ENCODE measurements around the gene CYTH1.
"Not testable (repeated sequence)": the region's sequence is repeated elsewhere in the genome, so short reads cannot be mapped to it uniquely, and the experiment has no call there.

Gene CYTH1

GRCh38 chr17:78677303-78678221 lies 104.5 kb downstream of the CYTH1 start:
- Mint-ChIP-seq H3K27ac (no peak overlapping the region), H3K27me3 (no peaks in the 10 kb centered on the region), H3K4me3 (no peak overlapping the region), H3K4me1 (peaks cover 5% of the 10 kb centered on the region), H3K36me3 (peaks cover 96% of the 10 kb centered on the region), H3K9me3 (no peaks in the 10 kb centered on the region)
- ATAC-seq: no peak

- H3K36me3 Mint-ChIP-seq: peaks cover 93% of the 10 kb centered on the region
- no peak for ATAC-seq
- H3K4me3 Mint-ChIP-seq: no peak overlapping the region
- H3K27ac Mint-ChIP-seq: no peak overlapping the region
- no peaks in the 10 kb centered on the region for H3K9me3 Mint-ChIP-seq
- peaks cover 5% of the 10 kb centered on the region for H3K4me1 Mint-ChIP-seq
- H3K27me3 Mint-ChIP-seq: no peaks in the 10 kb centered on the region
Observed at GRCh38 chr17:78676412-78677302, 105.4 kb downstream of the CYTH1 start.

- no peaks in the 10 kb centered on the region for H3K27me3 Mint-ChIP-seq
- H3K4me3 Mint-ChIP-seq: no peak overlapping the region
- no peaks in the 10 kb centered on the region for H3K9me3 Mint-ChIP-seq
- peaks cover 90% of the 10 kb centered on the region for H3K36me3 Mint-ChIP-seq
- no peak for ATAC-seq
- H3K27ac Mint-ChIP-seq: peak overlapping the region; percentile 40
- H3K4me1 Mint-ChIP-seq: peaks cover 9% of the 10 kb centered on the region
Observed at GRCh38 chr17:78675836-78676235, 106.2 kb downstream of the CYTH1 start.

- no peak for ATAC-seq
- Mint-ChIP-seq H3K4me1 (peaks cover 13% of the 10 kb centered on the region), H3K9me3 (no peaks in the 10 kb centered on the region), H3K4me3 (no peak overlapping the region), H3K27me3 (no peaks in the 10 kb centered on the region), H3K36me3 (peaks cover 91% of the 10 kb centered on the region), H3K27ac (peak overlapping the region; percentile 40)
Observed at GRCh38 chr17:78675316-78675616, 106.8 kb downstream of the CYTH1 start.

- no peak for ATAC-seq
- no peaks in the 10 kb centered on the region for H3K27me3 Mint-ChIP-seq
- H3K9me3 Mint-ChIP-seq: no peaks in the 10 kb centered on the region
- H3K4me3 Mint-ChIP-seq: peak overlapping the region; percentile 21
- peaks cover 91% of the 10 kb centered on the region for H3K36me3 Mint-ChIP-seq
- peak overlapping the region; percentile 40 for H3K27ac Mint-ChIP-seq
- H3K4me1 Mint-ChIP-seq: peaks cover 15% of the 10 kb centered on the region
Observed at GRCh38 chr17:78674595-78675315, 107.3 kb downstream of the CYTH1 start.

GRCh38 chr17:78674156-78674555 lies 107.9 kb downstream of the CYTH1 start:
- H3K4me3 Mint-ChIP-seq: no peak overlapping the region
- H3K27ac Mint-ChIP-seq: peak overlapping the region; percentile 3
- no peaks in the 10 kb centered on the region for H3K9me3 Mint-ChIP-seq
- H3K36me3 Mint-ChIP-seq: peaks cover 91% of the 10 kb centered on the region
- H3K27me3 Mint-ChIP-seq: no peaks in the 10 kb centered on the region
- peaks cover 19% of the 10 kb centered on the region for H3K4me1 Mint-ChIP-seq
- ATAC-seq: no peak

- Mint-ChIP-seq H3K36me3 (peaks cover 87% of the 10 kb centered on the region), H3K4me1 (peaks cover 16% of the 10 kb centered on the region), H3K27me3 (no peaks in the 10 kb centered on the region), H3K27ac (peak overlapping the region; percentile 3), H3K4me3 (no peak overlapping the region), H3K9me3 (no peaks in the 10 kb centered on the region)
- no peak for ATAC-seq
Observed at GRCh38 chr17:78673395-78673794, 108.7 kb downstream of the CYTH1 start.

GRCh38 chr17:78672871-78673371 lies 109.2 kb downstream of the CYTH1 start:
- Mint-ChIP-seq H3K36me3 (peaks cover 87% of the 10 kb centered on the region), H3K4me1 (peaks cover 16% of the 10 kb centered on the region), H3K27ac (peak overlapping the region; percentile 3), H3K9me3 (no peaks in the 10 kb centered on the region), H3K27me3 (no peaks in the 10 kb centered on the region), H3K4me3 (no peak overlapping the region)
- no peak for ATAC-seq

- no peak for ATAC-seq
- H3K27ac Mint-ChIP-seq: no peak overlapping the region
- H3K4me3 Mint-ChIP-seq: peak overlapping the region; percentile 2
- peaks cover 87% of the 10 kb centered on the region for H3K36me3 Mint-ChIP-seq
- H3K9me3 Mint-ChIP-seq: no peaks in the 10 kb centered on the region
- H3K4me1 Mint-ChIP-seq: peaks cover 17% of the 10 kb centered on the region
- no peaks in the 10 kb centered on the region for H3K27me3 Mint-ChIP-seq
Observed at GRCh38 chr17:78672005-78672404, 110.1 kb downstream of the CYTH1 start.

GRCh38 chr17:78671726-78672001 lies 110.4 kb downstream of the CYTH1 start:
- H3K27ac Mint-ChIP-seq, H3K27me3 Mint-ChIP-seq, ATAC-seq, H3K4me3 Mint-ChIP-seq, H3K9me3 Mint-ChIP-seq: not testable (repeated sequence)
- H3K36me3 Mint-ChIP-seq: peaks cover 87% of the 10 kb centered on the region
- peaks cover 21% of the 10 kb centered on the region for H3K4me1 Mint-ChIP-seq

- Mint-ChIP-seq H3K4me3 (peak overlapping the region; percentile 29), H3K36me3 (peaks cover 87% of the 10 kb centered on the region), H3K4me1 (peaks cover 26% of the 10 kb centered on the region), H3K9me3 (no peaks in the 10 kb centered on the region), H3K27ac (peak overlapping the region; percentile 41), H3K27me3 (no peaks in the 10 kb centered on the region)
- no peak for ATAC-seq
Observed at GRCh38 chr17:78670850-78671725, 111.0 kb downstream of the CYTH1 start.

- H3K36me3 Mint-ChIP-seq: peaks cover 78% of the 10 kb centered on the region
- H3K4me1 Mint-ChIP-seq: peaks cover 36% of the 10 kb centered on the region
- peak overlapping the region; percentile 19 for H3K4me3 Mint-ChIP-seq
- no peak for ATAC-seq
- H3K27ac Mint-ChIP-seq: peak overlapping the region; percentile 24
- H3K27me3 Mint-ChIP-seq: no peaks in the 10 kb centered on the region
- no peaks in the 10 kb centered on the region for H3K9me3 Mint-ChIP-seq
Observed at GRCh38 chr17:78669975-78670518, 112.0 kb downstream of the CYTH1 start.

- Mint-ChIP-seq H3K9me3 (no peaks in the 10 kb centered on the region), H3K4me1 (peaks cover 36% of the 10 kb centered on the region), H3K27me3 (no peaks in the 10 kb centered on the region), H3K27ac (peak overlapping the region; percentile 24), H3K4me3 (peak overlapping the region; percentile 19), H3K36me3 (peaks cover 73% of the 10 kb centered on the region)
- ATAC-seq: no peak
Observed at GRCh38 chr17:78669256-78669974, 112.7 kb downstream of the CYTH1 start.

- Mint-ChIP-seq H3K27me3 (no peaks in the 10 kb centered on the region), H3K9me3 (no peaks in the 10 kb centered on the region), H3K4me3 (no peak overlapping the region), H3K27ac (peak overlapping the region; percentile 24), H3K36me3 (peaks cover 67% of the 10 kb centered on the region), H3K4me1 (peaks cover 36% of the 10 kb centered on the region)
- ATAC-seq: no peak
Observed at GRCh38 chr17:78668847-78669246, 113.2 kb downstream of the CYTH1 start.

Measured in stimulated activated memory B cell treated with anti-CD40 and anti-IgM and Interleukin-4, amounts not matched to agents 10 μg/mL and 1 μg/mL and 100 μg/mL, for 72 hours (primary cell).